ENCODE data around the gene SLC4A2. TPM values are rescaled to one million over a fixed set of nuclear protein-coding genes. Genes with fewer than 3 reads are reported as not detected.

The SLC4A2 gene
- total RNA-seq, 2 experiments from 2014 or later, result 64.2 to 86.0 TPM

GRCh38 chr7:151064993-151065392, 5.6 kb downstream of the SLC4A2 start:
- Histone ChIP-seq H3K27ac (ENCODE audit: low read depth, low read length, poor library complexity, severe bottlenecking) (no peak overlapping the region), H3K9me3 (ENCODE audit: low read length) (no peaks in the 10 kb centered on the region), H3K4me2 (ENCODE audit: low read length) (no peak overlapping the region), H3K9me2 (ENCODE audit: insufficient read depth, low read length) (no peaks in the 10 kb centered on the region), H3K4me3 (ENCODE audit: low read depth, low read length, poor library complexity, severe bottlenecking) (no peak overlapping the region), H3K4me1 (ENCODE audit: insufficient read depth, low read length, poor library complexity, severe bottlenecking) (peaks cover 16% of the 10 kb centered on the region), H3K79me2 (ENCODE audit: insufficient read depth, low read depth, low read length) (peaks cover 12% of the 10 kb centered on the region; the same call in 1 of the 2 replicates), H2AFZ (ENCODE audit: low read length) (no peak overlapping the region), H4K20me1 (ENCODE audit: insufficient read depth, low read length) (no peaks in the 10 kb centered on the region), H3K36me3 (ENCODE audit: insufficient read depth, low read length) (peaks cover 51% of the 10 kb centered on the region)
- ChIA-PET CTCF (ENCODE audit: unreplicated experiment) (no interaction called here), POLR2A (no interaction called here)
- no peak for DNase-seq (ENCODE audit: low spot score)
- BruUV-seq (replicated peaks), result no TSS peak
- intact Hi-C loops (cut with micrococcal nuclease; ENCODE audit: unreplicated experiment), result no loop called here
- TF ChIP-seq EZH2phosphoT487 (IDR thresholded peaks at IDR 0.05; ENCODE audit: borderline replicate concordance, low read depth, low read length) (no peak), CTCF (conservative IDR thresholded peaks at IDR 0.05; ENCODE audit: low read length) (no peak)

- POLR2A ChIA-PET, result no interaction called here
- Histone ChIP-seq H3K4me2 (ENCODE audit: low read length) (no peak overlapping the region), H3K9me3 (ENCODE audit: low read length) (no peaks in the 10 kb centered on the region), H3K4me3 (ENCODE audit: low read depth, low read length, poor library complexity, severe bottlenecking) (no peak overlapping the region), H3K9me2 (ENCODE audit: insufficient read depth, low read length) (no peaks in the 10 kb centered on the region), H4K20me1 (ENCODE audit: insufficient read depth, low read length) (no peaks in the 10 kb centered on the region), H3K27ac (ENCODE audit: low read depth, low read length, poor library complexity, severe bottlenecking) (no peak overlapping the region), H2AFZ (ENCODE audit: low read length) (no peak overlapping the region), H3K36me3 (ENCODE audit: insufficient read depth, low read length) (peaks cover 56% of the 10 kb centered on the region), H3K79me2 (ENCODE audit: insufficient read depth, low read depth, low read length) (peaks cover 7% of the 10 kb centered on the region; the same call in 1 of the 2 replicates), H3K4me1 (ENCODE audit: insufficient read depth, low read length, poor library complexity, severe bottlenecking) (peaks cover 13% of the 10 kb centered on the region)
- no peak for DNase-seq (ENCODE audit: low spot score)
- TF ChIP-seq CTCF (conservative IDR thresholded peaks at IDR 0.05; ENCODE audit: low read length), result no peak
- no peak for TF ChIP-seq EZH2phosphoT487 (IDR thresholded peaks at IDR 0.05; ENCODE audit: borderline replicate concordance, low read depth, low read length)
- CTCF ChIA-PET (ENCODE audit: unreplicated experiment), result no interaction called here
- intact Hi-C loops (cut with micrococcal nuclease; ENCODE audit: unreplicated experiment), result no loop called here
- BruUV-seq (replicated peaks), result no TSS peak
Measured at GRCh38 chr7:151065516-151065915, 6.1 kb downstream of the SLC4A2 start.

- Histone ChIP-seq H2AFZ (ENCODE audit: low read length) (no peak overlapping the region), H4K20me1 (ENCODE audit: insufficient read depth, low read length) (no peaks in the 10 kb centered on the region), H3K4me3 (ENCODE audit: low read depth, low read length, poor library complexity, severe bottlenecking) (no peak overlapping the region), H3K4me1 (ENCODE audit: insufficient read depth, low read length, poor library complexity, severe bottlenecking) (peaks cover 4% of the 10 kb centered on the region), H3K4me2 (ENCODE audit: low read length) (no peak overlapping the region), H3K27ac (ENCODE audit: low read depth, low read length, poor library complexity, severe bottlenecking) (no peak overlapping the region), H3K9me2 (ENCODE audit: insufficient read depth, low read length) (no peaks in the 10 kb centered on the region), H3K79me2 (ENCODE audit: insufficient read depth, low read depth, low read length) (no peaks in the 10 kb centered on the region), H3K9me3 (ENCODE audit: low read length) (no peaks in the 10 kb centered on the region), H3K36me3 (ENCODE audit: insufficient read depth, low read length) (peaks cover 65% of the 10 kb centered on the region)
- no TSS peak for BruUV-seq (replicated peaks)
- CTCF ChIA-PET (ENCODE audit: unreplicated experiment), result no interaction called here
- TF ChIP-seq CTCF (conservative IDR thresholded peaks at IDR 0.05; ENCODE audit: low read length) (no peak), EZH2phosphoT487 (IDR thresholded peaks at IDR 0.05; ENCODE audit: borderline replicate concordance, low read depth, low read length) (no peak)
- no peak for DNase-seq (ENCODE audit: low spot score)
- intact Hi-C loops (cut with micrococcal nuclease; ENCODE audit: unreplicated experiment), result no loop called here
- POLR2A ChIA-PET, result no interaction called here
Measured at GRCh38 chr7:151066273-151066974, 7.0 kb downstream of the SLC4A2 start.

Measured in OCI-LY7 (cell line).